Measurements from ENCODE around the gene MFAP4.

Gene MFAP4

DNA sequence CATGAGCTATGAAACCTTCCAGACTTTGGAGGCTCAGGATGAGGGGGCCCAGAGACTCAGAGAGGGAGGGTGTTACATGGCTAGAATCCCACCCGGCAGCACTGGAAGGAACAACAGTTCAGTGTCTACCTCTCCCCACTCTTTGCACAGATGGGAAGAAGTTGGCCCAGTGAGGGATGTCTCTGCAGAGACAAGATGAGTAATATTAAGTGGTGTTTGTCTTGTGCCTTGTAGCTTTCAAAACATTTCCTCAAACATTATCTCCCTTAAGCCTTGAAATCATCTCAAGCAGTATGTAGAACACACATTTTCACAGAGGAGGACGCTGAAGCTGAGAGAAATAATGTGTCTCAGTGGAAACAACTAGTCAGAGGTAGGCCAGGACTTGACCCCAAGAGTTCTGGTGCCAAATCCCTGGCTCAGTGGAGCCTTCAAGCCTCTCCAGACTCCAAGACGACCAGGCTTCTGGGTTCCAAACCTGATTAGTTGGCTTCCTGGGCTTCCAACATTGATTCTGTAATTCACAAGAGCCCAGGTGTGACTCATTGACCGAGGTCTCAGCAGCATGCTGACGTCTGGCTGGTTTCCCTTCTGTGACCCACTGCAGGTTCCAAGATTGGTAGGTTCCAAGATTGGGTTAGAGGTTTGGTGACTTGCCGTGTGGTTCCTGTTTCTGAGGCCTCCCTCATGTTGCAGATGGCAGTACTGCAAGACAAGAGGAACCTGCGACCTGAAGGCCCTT, 31.4 kb upstream of the MFAP4 start:
- Histone ChIP-seq H3K4me3 (ENCODE audit: low read depth, low read length) (no peak overlapping the region), H3K9me3 (ENCODE audit: control insufficient read depth, insufficient read depth, low read depth, low read length) (no peaks in the 10 kb centered on the region), H3K36me3 (ENCODE audit: control insufficient read depth in 2 of 2, insufficient read depth in 1 of 2, low read length in 2 of 2) (no peaks in the 10 kb centered on the region), H3K27ac (ENCODE audit: extremely low read depth, low read depth, low read length) (no peak overlapping the region), H3K4me1 (ENCODE audit: control insufficient read depth, insufficient read depth, low read length) (no peaks in the 10 kb centered on the region)
- TF ChIP-seq, protein P1, sequence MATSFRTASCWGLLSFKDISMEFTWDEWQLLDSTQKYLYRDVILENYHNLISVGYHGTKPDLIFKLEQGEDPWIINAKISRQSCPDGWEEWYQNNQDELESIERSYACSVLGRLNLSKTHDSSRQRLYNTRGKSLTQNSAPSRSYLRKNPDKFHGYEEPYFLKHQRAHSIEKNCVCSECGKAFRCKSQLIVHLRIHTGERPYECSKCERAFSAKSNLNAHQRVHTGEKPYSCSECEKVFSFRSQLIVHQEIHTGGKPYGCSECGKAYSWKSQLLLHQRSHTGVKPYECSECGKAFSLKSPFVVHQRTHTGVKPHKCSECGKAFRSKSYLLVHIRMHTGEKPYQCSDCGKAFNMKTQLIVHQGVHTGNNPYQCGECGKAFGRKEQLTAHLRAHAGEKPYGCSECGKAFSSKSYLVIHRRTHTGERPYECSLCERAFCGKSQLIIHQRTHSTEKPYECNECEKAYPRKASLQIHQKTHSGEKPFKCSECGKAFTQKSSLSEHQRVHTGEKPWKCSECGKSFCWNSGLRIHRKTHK (tag by site-specific recombination; IDR thresholded peaks at IDR 0.05), result no peak
- TF ChIP-seq OSR2 (tag by site-specific recombination; IDR thresholded peaks at IDR 0.05) (no peak), ZSCAN23 (tag by site-specific recombination; IDR thresholded peaks at IDR 0.05) (no peak), GLIS1 (tag by site-specific recombination; IDR thresholded peaks at IDR 0.05) (no peak), KLF10 (tag by site-specific recombination; IDR thresholded peaks at IDR 0.05) (no peak), YY2 (tag by site-specific recombination; IDR thresholded peaks at IDR 0.05) (no peak), ZNF24 (tag by site-specific recombination; IDR thresholded peaks at IDR 0.05) (no peak), ZNF654 (tag by site-specific recombination; IDR thresholded peaks at IDR 0.05; ENCODE audit: low read depth) (no peak)
- TF ChIP-seq, protein P2, sequence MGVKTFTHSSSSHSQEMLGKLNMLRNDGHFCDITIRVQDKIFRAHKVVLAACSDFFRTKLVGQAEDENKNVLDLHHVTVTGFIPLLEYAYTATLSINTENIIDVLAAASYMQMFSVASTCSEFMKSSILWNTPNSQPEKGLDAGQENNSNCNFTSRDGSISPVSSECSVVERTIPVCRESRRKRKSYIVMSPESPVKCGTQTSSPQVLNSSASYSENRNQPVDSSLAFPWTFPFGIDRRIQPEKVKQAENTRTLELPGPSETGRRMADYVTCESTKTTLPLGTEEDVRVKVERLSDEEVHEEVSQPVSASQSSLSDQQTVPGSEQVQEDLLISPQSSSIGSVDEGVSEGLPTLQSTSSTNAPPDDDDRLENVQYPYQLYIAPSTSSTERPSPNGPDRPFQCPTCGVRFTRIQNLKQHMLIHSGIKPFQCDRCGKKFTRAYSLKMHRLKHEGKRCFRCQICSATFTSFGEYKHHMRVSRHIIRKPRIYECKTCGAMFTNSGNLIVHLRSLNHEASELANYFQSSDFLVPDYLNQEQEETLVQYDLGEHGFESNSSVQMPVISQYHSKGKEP (tag by site-specific recombination; IDR thresholded peaks at IDR 0.05), result no peak
- POLR2A ChIA-PET, result no interaction called here
- CTCF ChIA-PET, result interaction anchor here (0.6 to 1.7 kb wide), 3 partner anchors 16 to 56 kb away, joined by 3 to 5 read pairs (median 3); partner anchors contain the start of gene B9D1

DNA sequence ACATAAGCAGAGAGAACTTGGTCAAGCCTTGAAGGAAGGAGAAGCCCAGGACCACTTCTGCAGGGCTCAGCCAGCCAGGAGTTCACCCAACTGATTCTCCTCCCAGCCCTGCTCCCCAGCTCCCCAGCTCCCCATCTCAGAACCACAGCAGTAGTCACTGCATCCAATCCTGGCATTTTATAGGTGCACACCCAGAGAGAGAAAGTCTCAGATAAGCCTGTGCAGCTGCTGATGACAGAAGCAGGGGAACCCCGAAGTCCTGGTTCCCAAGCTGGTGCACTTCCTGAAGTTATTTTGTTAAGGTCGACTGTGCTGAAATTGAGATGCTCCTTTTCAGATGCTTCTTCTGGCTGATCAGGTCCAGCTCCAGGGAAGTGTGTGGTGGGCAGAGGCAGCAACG, 30.6 kb upstream of the MFAP4 start:
- no peak overlapping the region for H3K27ac ChIP-seq (ENCODE audit: extremely low read depth, low read depth, low read length)
- H3K36me3 ChIP-seq (ENCODE audit: control insufficient read depth in 2 of 2, insufficient read depth in 1 of 2, low read length in 2 of 2), result no peaks in the 10 kb centered on the region
- CTCF ChIA-PET, result interaction anchor here (0.6 to 1.7 kb wide), 4 partner anchors 15 to 353 kb away, joined by 3 to 5 read pairs (median 3); partner anchors contain the start of gene B9D1
- H3K4me3 ChIP-seq (ENCODE audit: low read depth, low read length), result no peak overlapping the region
- POLR2A ChIA-PET, result interaction anchor here (0.6 kb wide), 1 partner anchor 311 kb away, joined by 3 read pairs; no protein-coding TSS in a partner anchor
- no peaks in the 10 kb centered on the region for H3K9me3 ChIP-seq (ENCODE audit: control insufficient read depth, insufficient read depth, low read depth, low read length)
- no peaks in the 10 kb centered on the region for H3K4me1 ChIP-seq (ENCODE audit: control insufficient read depth, insufficient read depth, low read length)
- TF ChIP-seq ZNF707 (tag by site-specific recombination; IDR thresholded peaks at IDR 0.05) (no peak), ZNF629 (tag by site-specific recombination; IDR thresholded peaks at IDR 0.05) (no peak), ZNF140 (tag by site-specific recombination; IDR thresholded peaks at IDR 0.05) (no peak), ZFP69B (tag by site-specific recombination; IDR thresholded peaks at IDR 0.05) (no peak), ZNF664 (tag by site-specific recombination; IDR thresholded peaks at IDR 0.05) (no peak), GLIS1 (tag by site-specific recombination; IDR thresholded peaks at IDR 0.05) (no peak), ZNF211 (tag by site-specific recombination; IDR thresholded peaks at IDR 0.05; ENCODE audit: low read depth) (no peak), ZNF280C (tag by site-specific recombination; IDR thresholded peaks at IDR 0.05) (no peak), ZNF19 (tag by site-specific recombination; IDR thresholded peaks at IDR 0.05; ENCODE audit: low read depth) (no peak), ZNF112 (tag by site-specific recombination; IDR thresholded peaks at IDR 0.05) (no peak), ZNF501 (tag by site-specific recombination; IDR thresholded peaks at IDR 0.05) (no peak), ZNF223 (tag by site-specific recombination; IDR thresholded peaks at IDR 0.05) (no peak)
- TF ChIP-seq, protein P3, sequence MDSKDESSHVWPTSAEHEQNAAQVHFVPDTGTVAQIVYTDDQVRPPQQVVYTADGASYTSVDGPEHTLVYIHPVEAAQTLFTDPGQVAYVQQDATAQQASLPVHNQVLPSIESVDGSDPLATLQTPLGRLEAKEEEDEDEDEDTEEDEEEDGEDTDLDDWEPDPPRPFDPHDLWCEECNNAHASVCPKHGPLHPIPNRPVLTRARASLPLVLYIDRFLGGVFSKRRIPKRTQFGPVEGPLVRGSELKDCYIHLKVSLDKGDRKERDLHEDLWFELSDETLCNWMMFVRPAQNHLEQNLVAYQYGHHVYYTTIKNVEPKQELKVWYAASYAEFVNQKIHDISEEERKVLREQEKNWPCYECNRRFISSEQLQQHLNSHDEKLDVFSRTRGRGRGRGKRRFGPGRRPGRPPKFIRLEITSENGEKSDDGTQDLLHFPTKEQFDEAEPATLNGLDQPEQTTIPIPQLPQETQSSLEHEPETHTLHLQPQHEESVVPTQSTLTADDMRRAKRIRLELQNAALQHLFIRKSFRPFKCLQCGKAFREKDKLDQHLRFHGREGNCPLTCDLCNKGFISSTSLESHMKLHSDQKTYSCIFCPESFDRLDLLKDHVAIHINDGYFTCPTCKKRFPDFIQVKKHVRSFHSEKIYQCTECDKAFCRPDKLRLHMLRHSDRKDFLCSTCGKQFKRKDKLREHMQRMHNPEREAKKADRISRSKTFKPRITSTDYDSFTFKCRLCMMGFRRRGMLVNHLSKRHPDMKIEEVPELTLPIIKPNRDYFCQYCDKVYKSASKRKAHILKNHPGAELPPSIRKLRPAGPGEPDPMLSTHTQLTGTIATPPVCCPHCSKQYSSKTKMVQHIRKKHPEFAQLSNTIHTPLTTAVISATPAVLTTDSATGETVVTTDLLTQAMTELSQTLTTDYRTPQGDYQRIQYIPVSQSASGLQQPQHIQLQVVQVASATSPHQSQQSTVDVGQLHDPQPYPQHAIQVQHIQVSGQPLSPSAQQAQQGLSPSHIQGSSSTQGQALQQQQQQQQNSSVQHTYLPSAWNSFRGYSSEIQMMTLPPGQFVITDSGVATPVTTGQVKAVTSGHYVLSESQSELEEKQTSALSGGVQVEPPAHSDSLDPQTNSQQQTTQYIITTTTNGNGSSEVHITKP (tag by site-specific recombination; IDR thresholded peaks at IDR 0.05), result no peak
- TF ChIP-seq, protein P4, sequence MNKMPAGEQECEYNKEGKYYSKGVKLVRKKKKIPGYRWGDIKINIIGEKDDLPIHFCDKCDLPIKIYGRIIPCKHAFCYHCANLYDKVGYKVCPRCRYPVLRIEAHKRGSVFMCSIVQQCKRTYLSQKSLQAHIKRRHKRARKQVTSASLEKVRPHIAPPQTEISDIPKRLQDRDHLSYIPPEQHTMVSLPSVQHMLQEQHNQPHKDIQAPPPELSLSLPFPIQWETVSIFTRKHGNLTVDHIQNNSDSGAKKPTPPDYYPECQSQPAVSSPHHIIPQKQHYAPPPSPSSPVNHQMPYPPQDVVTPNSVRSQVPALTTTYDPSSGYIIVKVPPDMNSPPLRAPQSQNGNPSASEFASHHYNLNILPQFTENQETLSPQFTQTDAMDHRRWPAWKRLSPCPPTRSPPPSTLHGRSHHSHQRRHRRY (tag by site-specific recombination; IDR thresholded peaks at IDR 0.05), result no peak
- TF ChIP-seq, protein P5, sequence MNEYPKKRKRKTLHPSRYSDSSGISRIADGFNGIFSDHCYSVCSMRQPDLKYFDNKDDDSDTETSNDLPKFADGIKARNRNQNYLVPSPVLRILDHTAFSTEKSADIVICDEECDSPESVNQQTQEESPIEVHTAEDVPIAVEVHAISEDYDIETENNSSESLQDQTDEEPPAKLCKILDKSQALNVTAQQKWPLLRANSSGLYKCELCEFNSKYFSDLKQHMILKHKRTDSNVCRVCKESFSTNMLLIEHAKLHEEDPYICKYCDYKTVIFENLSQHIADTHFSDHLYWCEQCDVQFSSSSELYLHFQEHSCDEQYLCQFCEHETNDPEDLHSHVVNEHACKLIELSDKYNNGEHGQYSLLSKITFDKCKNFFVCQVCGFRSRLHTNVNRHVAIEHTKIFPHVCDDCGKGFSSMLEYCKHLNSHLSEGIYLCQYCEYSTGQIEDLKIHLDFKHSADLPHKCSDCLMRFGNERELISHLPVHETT (tag by site-specific recombination; IDR thresholded peaks at IDR 0.05), result no peak
